ENCODE measurements around the gene POLN.

POLN gene

GRCh38 chr4:2067446-2068197 is 174.3 kb downstream of the POLN start:
- ATAC-seq (no peak), DNase-seq (no peak)
- H3K9me3 Mint-ChIP-seq, result no peaks in the 10 kb centered on the region
- no peak overlapping the region for H3K4me3 Mint-ChIP-seq
- H3K27ac Mint-ChIP-seq, result no peak overlapping the region
- no peaks in the 10 kb centered on the region for H3K27me3 Mint-ChIP-seq
- H3K4me1 Mint-ChIP-seq, result no peaks in the 10 kb centered on the region

- DNase-seq (no peak), ATAC-seq (no peak)
- Mint-ChIP-seq H3K9me3 (no peaks in the 10 kb centered on the region), H3K27ac (no peak overlapping the region), H3K27me3 (peaks cover 6% of the 10 kb centered on the region), H3K4me1 (no peaks in the 10 kb centered on the region), H3K4me3 (no peak overlapping the region)
These were observed 175.1 kb downstream of the POLN start for GRCh38 chr4:2066571-2067445.

- no peaks in the 10 kb centered on the region for H3K4me1 Mint-ChIP-seq
- DNase-seq (no peak), ATAC-seq (no peak)
- H3K27me3 Mint-ChIP-seq, result peaks cover 13% of the 10 kb centered on the region
- H3K4me3 Mint-ChIP-seq, result no peak overlapping the region
- no peaks in the 10 kb centered on the region for H3K9me3 Mint-ChIP-seq
- no peak overlapping the region for H3K27ac Mint-ChIP-seq
These were observed 175.8 kb downstream of the POLN start for GRCh38 chr4:2066011-2066551.

GRCh38 chr4:2065106-2065930 is 176.6 kb downstream of the POLN start:
- H3K9me3 Mint-ChIP-seq, result no peaks in the 10 kb centered on the region
- H3K27me3 Mint-ChIP-seq, result peaks cover 13% of the 10 kb centered on the region
- H3K27ac Mint-ChIP-seq, result no peak overlapping the region
- no peak overlapping the region for H3K4me3 Mint-ChIP-seq
- H3K4me1 Mint-ChIP-seq, result no peaks in the 10 kb centered on the region
- DNase-seq (no peak), ATAC-seq (no peak)

- no peak overlapping the region for H3K27ac Mint-ChIP-seq
- no peaks in the 10 kb centered on the region for H3K4me1 Mint-ChIP-seq
- peaks cover 13% of the 10 kb centered on the region for H3K27me3 Mint-ChIP-seq
- ATAC-seq (peak; percentile 16), DNase-seq (no peak)
- H3K9me3 Mint-ChIP-seq, result no peaks in the 10 kb centered on the region
- H3K4me3 Mint-ChIP-seq, result no peak overlapping the region
These were observed 177.5 kb downstream of the POLN start for GRCh38 chr4:2064276-2064991.

GRCh38 chr4:2063557-2064275 is 178.2 kb downstream of the POLN start:
- ATAC-seq (no peak), DNase-seq (no peak)
- no peaks in the 10 kb centered on the region for H3K4me1 Mint-ChIP-seq
- peaks cover 13% of the 10 kb centered on the region for H3K27me3 Mint-ChIP-seq
- no peak overlapping the region for H3K27ac Mint-ChIP-seq
- H3K9me3 Mint-ChIP-seq, result no peaks in the 10 kb centered on the region
- no peak overlapping the region for H3K4me3 Mint-ChIP-seq

GRCh38 chr4:2062808-2063524 is 179.0 kb downstream of the POLN start:
- no peaks in the 10 kb centered on the region for H3K4me1 Mint-ChIP-seq
- no peak for ATAC-seq
- no peak overlapping the region for H3K4me3 Mint-ChIP-seq
- no peak overlapping the region for H3K27ac Mint-ChIP-seq
- peaks cover 14% of the 10 kb centered on the region for H3K27me3 Mint-ChIP-seq
- no peak for DNase-seq
- H3K9me3 Mint-ChIP-seq, result no peaks in the 10 kb centered on the region

- Mint-ChIP-seq H3K27ac (no peak overlapping the region), H3K4me1 (no peaks in the 10 kb centered on the region), H3K27me3 (peaks cover 21% of the 10 kb centered on the region), H3K4me3 (no peak overlapping the region), H3K9me3 (no peaks in the 10 kb centered on the region)
- DNase-seq, result no peak
- no peak for ATAC-seq
These were observed 179.6 kb downstream of the POLN start for GRCh38 chr4:2062168-2062807.

- H3K27ac Mint-ChIP-seq, result no peak overlapping the region
- peaks cover 29% of the 10 kb centered on the region for H3K27me3 Mint-ChIP-seq
- H3K4me3 Mint-ChIP-seq, result no peak overlapping the region
- no peak for DNase-seq
- no peaks in the 10 kb centered on the region for H3K9me3 Mint-ChIP-seq
- ATAC-seq, result peak; percentile 11
- no peaks in the 10 kb centered on the region for H3K4me1 Mint-ChIP-seq
These were observed 180.5 kb downstream of the POLN start for GRCh38 chr4:2061186-2062131.

GRCh38 chr4:2060611-2061185 is 181.2 kb downstream of the POLN start:
- peaks cover 37% of the 10 kb centered on the region for H3K27me3 Mint-ChIP-seq
- peak; percentile 4 for ATAC-seq
- H3K9me3 Mint-ChIP-seq, result no peaks in the 10 kb centered on the region
- no peak overlapping the region for H3K27ac Mint-ChIP-seq
- no peak for DNase-seq
- H3K4me3 Mint-ChIP-seq, result no peak overlapping the region
- H3K4me1 Mint-ChIP-seq, result no peaks in the 10 kb centered on the region

- Mint-ChIP-seq H3K27me3 (peaks cover 44% of the 10 kb centered on the region), H3K4me3 (peak overlapping the region in 1 of 2 donors; percentile 21), H3K27ac (no peak overlapping the region), H3K9me3 (no peaks in the 10 kb centered on the region), H3K4me1 (no peaks in the 10 kb centered on the region)
- no peak for DNase-seq
- ATAC-seq, result peak; percentile 38
These were observed 182.0 kb downstream of the POLN start for GRCh38 chr4:2059726-2060602.

Measured in stimulated activated naive CD8-positive, alpha-beta T cell treated with anti-CD3 and anti-CD28 coated beads, Interleukin-15, amount 100 ng/mL, for 72 hours (primary cell).